GM12892 (cell line): Measurements from ENCODE around the gene TPSAB1.

Experiments
- POLR2A ChIP-seq: IDR thresholded peaks from 2 replicates; pipeline ENCODE4 v1.6.1; 2011; ENCODE audit warnings: low read depth, low read length, control low read depth
- POLR2AphosphoS5 ChIP-seq: IDR thresholded peaks from 2 replicates; pipeline ENCODE4 v1.6.1; 2011; ENCODE audit warnings: low read depth, low read length, control low read depth
- TAF1 ChIP-seq: IDR thresholded peaks from 2 replicates; pipeline ENCODE4 v1.6.1; 2011; ENCODE audit warnings: low read depth, mild to moderate bottlenecking, control low read depth, low read length, borderline replicate concordance

DNA sequence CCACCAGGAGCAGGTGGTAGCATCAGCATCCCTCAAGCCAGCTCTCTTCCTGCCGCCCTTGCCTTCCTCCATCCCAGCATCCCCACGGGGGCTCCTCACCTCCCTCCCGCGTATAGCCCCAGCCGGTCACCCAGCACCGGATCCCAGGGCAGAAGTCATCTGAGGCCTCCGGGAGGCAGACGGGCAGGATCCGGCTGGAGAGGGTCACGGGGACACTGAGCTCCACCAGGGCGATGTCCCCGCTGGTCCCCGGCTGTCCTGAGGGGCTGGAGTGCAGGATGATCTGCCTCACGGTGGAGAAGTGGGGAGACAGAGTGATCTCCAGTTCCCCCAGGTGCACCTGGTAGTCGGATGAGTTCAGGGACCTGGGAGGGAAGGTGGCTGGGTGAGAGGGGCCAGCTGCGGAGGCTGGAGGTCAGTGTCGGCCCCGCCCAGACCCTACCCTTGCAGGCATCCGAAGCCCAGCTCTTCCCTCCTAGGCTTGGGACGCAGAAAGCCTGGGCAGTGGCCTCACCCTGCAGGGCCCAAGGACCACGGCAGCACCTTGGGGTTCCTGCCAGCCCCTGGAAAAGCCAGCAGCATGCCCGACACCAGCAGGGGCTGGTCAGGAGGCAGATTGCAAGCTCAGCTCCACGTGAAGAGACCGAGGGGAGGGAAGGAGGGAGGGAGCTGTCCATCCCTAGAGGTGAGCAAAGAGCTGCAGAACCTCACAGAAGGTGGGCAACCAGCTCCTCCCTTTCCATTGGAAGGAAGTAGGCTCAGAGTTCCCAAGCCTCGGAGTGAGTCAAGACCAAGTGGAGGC is 17.8 kb upstream of the TPSAB1 start:
- TF ChIP-seq TAF1 (no peak), POLR2AphosphoS5 (no peak), POLR2A (no peak)
